ENCODE measurements around the gene POFUT1.

Gene POFUT1

GRCh38 chr20:32232326-32232886 is 24.7 kb downstream of the POFUT1 start:
- no peak overlapping the region for H3K9ac ChIP-seq (ENCODE audit: low read depth, low read length)
- no peaks in the 10 kb centered on the region for H3K27me3 ChIP-seq (ENCODE audit: control insufficient read depth, insufficient read depth, low read length)
- no peaks in the 10 kb centered on the region for H3K4me1 ChIP-seq (ENCODE audit: control insufficient read depth, insufficient read depth, low read length)
- H3K36me3 ChIP-seq (ENCODE audit: insufficient read depth, low read length), result peaks cover 68% of the 10 kb centered on the region
- H3K4me2 ChIP-seq (ENCODE audit: low read length), result no peak overlapping the region
- H3K4me3 ChIP-seq (ENCODE audit: low read length), result no peak overlapping the region
- H3K9me3 ChIP-seq (replicated peaks; ENCODE audit: low read length), result no peaks in the 10 kb centered on the region

- peaks cover 63% of the 10 kb centered on the region for H3K36me3 ChIP-seq (ENCODE audit: insufficient read depth, low read length)
- H3K4me3 ChIP-seq (ENCODE audit: low read length), result no peak overlapping the region
- H3K9ac ChIP-seq (ENCODE audit: low read depth, low read length), result no peak overlapping the region
These were observed 25.6 kb downstream of the POFUT1 start for GRCh38 chr20:32233286-32233685.

GRCh38 chr20:32234135-32234808 is 26.6 kb downstream of the POFUT1 start:
- H3K27me3 ChIP-seq (ENCODE audit: control insufficient read depth, insufficient read depth, low read length), result no peaks in the 10 kb centered on the region
- no peaks in the 10 kb centered on the region for H3K4me1 ChIP-seq (ENCODE audit: control insufficient read depth, insufficient read depth, low read length)
- H3K4me2 ChIP-seq (ENCODE audit: low read length), result no peak overlapping the region
- no peak overlapping the region for H3K9ac ChIP-seq (ENCODE audit: low read depth, low read length)
- H3K4me3 ChIP-seq (ENCODE audit: low read length), result no peak overlapping the region
- H3K9me3 ChIP-seq (replicated peaks; ENCODE audit: low read length), result no peaks in the 10 kb centered on the region
- peaks cover 54% of the 10 kb centered on the region for H3K36me3 ChIP-seq (ENCODE audit: insufficient read depth, low read length)

More at GRCh38 chr20:32233286-32233685, 25.6 kb downstream of the POFUT1 start:
- H3K4me1 ChIP-seq (ENCODE audit: control insufficient read depth, insufficient read depth, low read length), result no peaks in the 10 kb centered on the region
- no peaks in the 10 kb centered on the region for H3K27me3 ChIP-seq (ENCODE audit: control insufficient read depth, insufficient read depth, low read length)
- H3K4me2 ChIP-seq (ENCODE audit: low read length), result no peak overlapping the region
- no peaks in the 10 kb centered on the region for H3K9me3 ChIP-seq (replicated peaks; ENCODE audit: low read length)

- H3K9me3 ChIP-seq (replicated peaks; ENCODE audit: low read length), result no peaks in the 10 kb centered on the region
- no peak overlapping the region for H3K4me3 ChIP-seq (ENCODE audit: low read length)
- no peak overlapping the region for H3K4me2 ChIP-seq (ENCODE audit: low read length)
- H3K4me1 ChIP-seq (ENCODE audit: control insufficient read depth, insufficient read depth, low read length), result no peaks in the 10 kb centered on the region
- H3K9ac ChIP-seq (ENCODE audit: low read depth, low read length), result no peak overlapping the region
- H3K27me3 ChIP-seq (ENCODE audit: control insufficient read depth, insufficient read depth, low read length), result no peaks in the 10 kb centered on the region
- peaks cover 49% of the 10 kb centered on the region for H3K36me3 ChIP-seq (ENCODE audit: insufficient read depth, low read length)
These were observed 27.8 kb downstream of the POFUT1 start for GRCh38 chr20:32235331-32236047.

- Histone ChIP-seq H3K36me3 (ENCODE audit: insufficient read depth, low read length) (peaks cover 43% of the 10 kb centered on the region), H3K9ac (ENCODE audit: low read depth, low read length) (no peak overlapping the region), H3K27me3 (ENCODE audit: control insufficient read depth, insufficient read depth, low read length) (no peaks in the 10 kb centered on the region), H3K4me3 (ENCODE audit: low read length) (no peak overlapping the region), H3K9me3 (replicated peaks; ENCODE audit: low read length) (no peaks in the 10 kb centered on the region), H3K4me1 (ENCODE audit: control insufficient read depth, insufficient read depth, low read length) (no peaks in the 10 kb centered on the region), H3K4me2 (ENCODE audit: low read length) (no peak overlapping the region)
These were observed 28.4 kb downstream of the POFUT1 start for GRCh38 chr20:32236048-32236533.

- peaks cover 36% of the 10 kb centered on the region for H3K36me3 ChIP-seq (ENCODE audit: insufficient read depth, low read length)
- H3K4me1 ChIP-seq (ENCODE audit: control insufficient read depth, insufficient read depth, low read length), result no peaks in the 10 kb centered on the region
These were observed 29.1 kb downstream of the POFUT1 start for GRCh38 chr20:32236819-32237218.

GRCh38 chr20:32237419-32237818 is 29.7 kb downstream of the POFUT1 start:
- Histone ChIP-seq H3K4me1 (ENCODE audit: control insufficient read depth, insufficient read depth, low read length) (no peaks in the 10 kb centered on the region), H3K4me3 (ENCODE audit: low read length) (no peak overlapping the region), H3K4me2 (ENCODE audit: low read length) (no peak overlapping the region), H3K9me3 (replicated peaks; ENCODE audit: low read length) (no peaks in the 10 kb centered on the region), H3K9ac (ENCODE audit: low read depth, low read length) (no peak overlapping the region), H3K36me3 (ENCODE audit: insufficient read depth, low read length) (peaks cover 33% of the 10 kb centered on the region), H3K27me3 (ENCODE audit: control insufficient read depth, insufficient read depth, low read length) (no peaks in the 10 kb centered on the region)

More at GRCh38 chr20:32236819-32237218, 29.1 kb downstream of the POFUT1 start:
- no peak overlapping the region for H3K4me2 ChIP-seq (ENCODE audit: low read length)
- no peak overlapping the region for H3K9ac ChIP-seq (ENCODE audit: low read depth, low read length)
- no peaks in the 10 kb centered on the region for H3K9me3 ChIP-seq (replicated peaks; ENCODE audit: low read length)
- no peaks in the 10 kb centered on the region for H3K27me3 ChIP-seq (ENCODE audit: control insufficient read depth, insufficient read depth, low read length)
- no peak overlapping the region for H3K4me3 ChIP-seq (ENCODE audit: low read length)

- H3K4me1 ChIP-seq (ENCODE audit: control insufficient read depth, insufficient read depth, low read length), result no peaks in the 10 kb centered on the region
- H3K9ac ChIP-seq (ENCODE audit: low read depth, low read length), result no peak overlapping the region
- peaks cover 23% of the 10 kb centered on the region for H3K36me3 ChIP-seq (ENCODE audit: insufficient read depth, low read length)
- H3K9me3 ChIP-seq (replicated peaks; ENCODE audit: low read length), result no peaks in the 10 kb centered on the region
- H3K4me3 ChIP-seq (ENCODE audit: low read length), result no peak overlapping the region
- no peaks in the 10 kb centered on the region for H3K27me3 ChIP-seq (ENCODE audit: control insufficient read depth, insufficient read depth, low read length)
- H3K4me2 ChIP-seq (ENCODE audit: low read length), result no peak overlapping the region
These were observed 31.1 kb downstream of the POFUT1 start for GRCh38 chr20:32238483-32239425.

- H3K4me2 ChIP-seq (ENCODE audit: low read length), result no peak overlapping the region
These were observed 32.5 kb downstream of the POFUT1 start for GRCh38 chr20:32240205-32240604.

GRCh38 chr20:32241807-32242206 is 34.1 kb downstream of the POFUT1 start:
- Histone ChIP-seq H3K9me3 (replicated peaks; ENCODE audit: low read length) (no peaks in the 10 kb centered on the region), H3K9ac (ENCODE audit: low read depth, low read length) (no peak overlapping the region)

More at GRCh38 chr20:32240205-32240604, 32.5 kb downstream of the POFUT1 start:
- H3K9ac ChIP-seq (ENCODE audit: low read depth, low read length), result no peak overlapping the region
- H3K27me3 ChIP-seq (ENCODE audit: control insufficient read depth, insufficient read depth, low read length), result no peaks in the 10 kb centered on the region
- no peaks in the 10 kb centered on the region for H3K9me3 ChIP-seq (replicated peaks; ENCODE audit: low read length)
- no peak overlapping the region for H3K4me3 ChIP-seq (ENCODE audit: low read length)
- peaks cover 10% of the 10 kb centered on the region for H3K36me3 ChIP-seq (ENCODE audit: insufficient read depth, low read length)
- peaks cover 9% of the 10 kb centered on the region for H3K4me1 ChIP-seq (ENCODE audit: control insufficient read depth, insufficient read depth, low read length)

More at GRCh38 chr20:32241807-32242206, 34.1 kb downstream of the POFUT1 start:
- Histone ChIP-seq H3K4me3 (ENCODE audit: low read length) (no peak overlapping the region), H3K36me3 (ENCODE audit: insufficient read depth, low read length) (no peaks in the 10 kb centered on the region), H3K27me3 (ENCODE audit: control insufficient read depth, insufficient read depth, low read length) (no peaks in the 10 kb centered on the region), H3K4me1 (ENCODE audit: control insufficient read depth, insufficient read depth, low read length) (peaks cover 9% of the 10 kb centered on the region), H3K4me2 (ENCODE audit: low read length) (no peak overlapping the region)

All from skeletal muscle satellite cell (primary cell).